ENCODE results near the gene GRIPAP1.
A peak's percentile ranks its signal among the peaks of the same experiment; 100 is the strongest.

The GRIPAP1 gene

DNA sequence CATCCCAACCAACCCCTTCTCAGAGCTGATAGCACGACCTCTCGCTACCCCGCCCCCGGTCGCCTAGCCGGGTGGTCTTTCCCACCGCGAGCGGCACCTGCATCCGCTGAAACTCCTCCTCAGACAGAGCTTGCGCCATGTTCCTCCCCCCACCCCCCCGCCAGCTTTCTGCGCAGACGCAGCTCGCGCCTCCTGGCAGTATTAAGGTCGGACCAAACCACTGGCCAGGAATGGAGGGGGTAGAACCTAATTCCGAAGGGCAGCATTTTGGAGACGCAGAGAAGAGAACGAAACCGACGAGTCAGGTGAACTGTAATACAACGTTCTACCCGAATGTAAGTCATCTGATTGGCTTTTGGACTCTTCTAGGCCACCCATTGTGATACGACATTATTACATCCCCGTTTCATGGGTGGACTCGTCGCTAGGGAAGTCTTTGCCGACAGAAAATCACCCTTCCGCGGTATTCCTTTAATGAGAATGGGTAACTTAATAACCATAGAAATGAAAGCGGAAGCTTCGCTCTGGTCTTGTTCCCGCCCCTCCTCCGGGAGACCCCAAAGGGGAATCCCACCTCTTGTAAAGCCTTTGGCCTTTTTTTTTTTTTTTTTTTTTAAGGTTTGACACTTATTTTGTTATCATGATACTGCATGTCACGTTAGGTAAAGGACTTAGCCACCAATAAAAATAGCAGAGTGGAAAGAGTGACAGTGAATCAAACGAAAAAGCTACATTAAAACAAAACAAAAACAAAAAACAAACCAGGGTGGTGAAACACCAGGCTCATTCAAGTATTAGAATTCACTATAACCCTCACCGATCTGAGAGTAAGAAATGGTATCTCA lies at the start of gene GRIPAP1:
Gene GRIPAP1, minus strand, starts transcription at position 174 of the 845 bp plus-strand sequence. Its CDS starts 35 bp downstream, at position 139.
- no peak for DNase-seq

- DNase-seq = no peak
Observed at GRCh38 chrX:49043987-49044281, 41.9 kb upstream of the GRIPAP1 start.

DNA sequence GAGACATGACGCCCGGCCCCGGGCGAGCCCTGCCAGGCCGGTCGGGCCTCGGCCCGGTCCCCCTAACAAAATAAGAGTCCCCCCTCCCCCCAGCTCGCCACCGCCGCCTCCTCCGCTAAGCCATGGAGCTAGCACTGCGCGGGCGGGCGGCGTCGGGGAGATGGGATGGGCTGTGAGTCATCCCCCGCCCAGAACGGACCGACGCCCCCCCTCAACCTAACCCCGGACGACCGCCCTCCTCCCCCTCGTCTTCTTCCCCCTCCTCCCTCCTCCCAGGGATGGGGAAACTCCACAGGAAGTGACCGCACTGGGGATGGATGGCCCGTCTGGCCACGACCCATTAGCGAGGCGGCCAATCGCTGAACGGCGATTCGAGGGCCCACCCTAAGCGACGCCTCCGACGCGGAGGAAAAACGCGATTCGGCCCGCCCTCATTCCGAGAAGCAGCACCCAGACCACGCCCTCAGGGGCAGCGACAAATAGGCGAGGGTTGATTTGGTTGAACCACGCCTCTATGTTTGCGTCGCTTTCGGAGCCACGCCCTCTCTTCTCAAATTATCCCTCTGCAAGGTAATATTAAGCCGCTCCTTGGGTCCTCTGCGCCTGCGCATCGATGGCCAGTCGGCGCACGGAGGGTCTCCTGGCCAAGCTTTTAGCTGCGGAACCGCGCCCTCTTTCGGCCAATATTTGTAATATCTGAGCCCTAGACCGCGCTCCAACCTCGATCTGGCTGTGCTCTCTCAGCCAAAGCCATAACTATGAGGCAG lies 41.3 kb upstream of the GRIPAP1 start, which contains the start of gene TFE3:
Gene TFE3, minus strand, starts transcription at position 138 of the 767 bp plus-strand sequence. Its CDS starts 131 bp downstream, at position 7.
- DNase-seq = peak; percentile 26

DNA sequence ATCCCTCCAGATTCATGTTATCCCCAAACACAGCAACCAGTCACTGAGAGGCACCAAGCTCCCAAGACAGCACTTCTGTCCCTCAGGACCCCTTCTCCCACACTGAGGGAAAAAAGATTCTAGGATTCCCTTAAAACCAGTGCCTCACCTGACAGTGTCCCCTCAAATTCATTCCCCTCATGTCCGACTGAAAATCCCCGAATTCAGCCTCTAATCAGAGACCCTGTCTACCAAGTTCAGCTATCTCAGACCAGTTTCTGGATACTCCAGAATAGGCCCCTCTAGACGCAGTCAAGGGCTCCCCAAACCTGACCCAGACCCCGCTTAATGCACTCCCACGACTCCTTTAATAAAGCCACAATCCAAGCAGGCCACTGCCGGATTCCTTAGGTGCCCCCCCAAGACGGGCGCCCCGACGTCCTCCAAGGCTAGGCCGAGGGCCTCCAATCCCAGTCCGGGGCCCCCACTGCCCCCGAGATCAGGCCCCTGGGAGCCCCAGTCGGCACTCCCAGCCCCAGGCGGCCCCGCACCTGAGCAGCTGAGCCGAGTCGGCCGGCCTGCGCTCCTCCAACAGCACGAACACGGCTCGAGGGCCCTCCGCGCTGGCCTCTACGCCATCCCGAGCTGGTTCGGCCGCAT lies 40.6 kb upstream of the GRIPAP1 start:
- no peak for DNase-seq

DNA sequence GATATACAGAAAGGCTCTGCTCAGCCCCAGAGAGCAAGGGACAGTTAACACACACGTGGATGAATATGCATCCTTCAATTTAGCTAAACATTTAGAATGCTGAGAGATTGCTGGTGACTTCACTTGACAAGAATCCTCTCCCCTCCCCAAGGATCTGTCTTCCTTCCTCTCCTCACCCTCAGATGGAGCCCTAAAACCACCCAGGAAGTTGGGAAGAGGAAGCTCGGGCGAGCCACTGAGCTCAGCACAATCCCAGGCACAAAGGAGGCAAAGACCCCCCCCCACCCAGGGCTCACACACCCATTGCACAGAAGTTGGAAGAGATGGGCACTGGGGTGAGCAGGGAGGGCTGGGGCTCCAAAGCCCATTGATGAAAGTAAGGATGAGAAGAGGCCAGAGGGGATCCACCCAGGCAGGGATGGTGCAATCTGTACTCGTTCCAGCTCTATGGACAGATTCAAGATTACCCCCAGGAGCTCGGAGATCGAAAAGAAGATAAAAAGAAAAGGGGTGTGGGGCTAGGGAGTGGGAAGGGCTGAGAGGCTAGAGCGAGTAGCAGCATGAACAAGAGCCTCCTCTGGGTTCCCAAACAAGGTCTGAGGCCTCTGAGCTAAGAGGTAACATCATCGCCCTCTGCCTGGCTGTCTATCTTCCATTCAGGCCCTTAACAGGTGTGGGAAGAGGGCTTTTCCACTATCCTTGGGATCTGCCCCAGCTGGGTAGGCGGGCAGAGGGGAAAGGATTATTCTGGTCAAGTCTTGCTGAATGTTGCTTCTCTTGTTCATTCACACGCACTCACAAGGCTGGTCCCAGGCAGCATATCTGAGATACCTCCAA lies 39.9 kb upstream of the GRIPAP1 start:
- no peak for DNase-seq

DNA sequence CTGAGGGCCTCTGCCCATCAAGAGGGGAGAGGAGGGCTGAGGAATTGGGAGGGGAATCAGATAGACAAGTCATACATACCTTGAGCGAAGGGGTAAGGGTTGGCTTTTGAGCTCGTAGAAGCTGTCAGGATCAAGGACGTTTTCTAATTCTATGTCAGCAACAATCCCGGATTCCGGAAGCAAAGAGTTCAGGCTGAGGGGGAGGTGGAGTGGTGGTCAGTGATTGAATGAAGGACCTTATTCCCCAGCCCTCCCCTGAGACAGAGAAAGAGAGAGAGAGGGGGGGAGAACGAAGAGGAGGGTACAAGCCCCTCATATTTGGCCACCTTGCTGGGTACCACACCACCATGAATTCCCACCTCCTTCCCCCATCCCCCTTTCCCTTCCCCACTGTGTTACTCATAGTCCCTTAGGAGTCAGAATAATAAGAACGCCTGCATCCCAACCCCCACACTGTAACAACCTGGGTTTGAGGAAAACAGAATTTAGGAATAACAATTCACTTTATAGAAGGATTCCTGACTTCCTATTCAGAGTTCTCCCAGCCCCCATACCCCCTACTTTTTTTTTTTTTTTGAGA lies 38.4 kb upstream of the GRIPAP1 start:
- no peak for DNase-seq

- DNase-seq = no peak
Observed at GRCh38 chrX:49039598-49040375, 37.7 kb upstream of the GRIPAP1 start.

- DNase-seq = no peak
Observed at GRCh38 chrX:49037883-49038475, 35.9 kb upstream of the GRIPAP1 start.

DNA sequence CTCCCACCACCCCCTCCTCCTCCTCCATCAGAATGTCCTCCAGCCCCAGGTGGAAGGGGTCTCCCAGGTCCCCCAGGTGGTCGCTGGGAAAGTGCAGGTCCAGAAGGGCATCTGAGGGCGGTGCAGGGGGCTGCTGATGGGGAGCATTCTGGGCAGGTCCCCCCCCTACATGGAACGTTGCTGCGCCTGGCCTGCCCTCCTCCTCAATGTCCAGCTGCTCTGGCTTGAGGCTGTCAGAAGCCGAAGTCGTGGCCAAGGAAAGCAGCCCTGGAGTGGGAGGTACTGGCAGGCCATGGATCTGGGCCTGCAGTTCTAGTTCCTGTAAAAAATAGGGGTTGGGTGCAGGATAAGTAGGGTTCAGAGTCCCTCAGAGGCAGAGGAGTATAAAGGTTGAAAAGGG lies 28.2 kb upstream of the GRIPAP1 start:
- DNase-seq = no peak

DNA sequence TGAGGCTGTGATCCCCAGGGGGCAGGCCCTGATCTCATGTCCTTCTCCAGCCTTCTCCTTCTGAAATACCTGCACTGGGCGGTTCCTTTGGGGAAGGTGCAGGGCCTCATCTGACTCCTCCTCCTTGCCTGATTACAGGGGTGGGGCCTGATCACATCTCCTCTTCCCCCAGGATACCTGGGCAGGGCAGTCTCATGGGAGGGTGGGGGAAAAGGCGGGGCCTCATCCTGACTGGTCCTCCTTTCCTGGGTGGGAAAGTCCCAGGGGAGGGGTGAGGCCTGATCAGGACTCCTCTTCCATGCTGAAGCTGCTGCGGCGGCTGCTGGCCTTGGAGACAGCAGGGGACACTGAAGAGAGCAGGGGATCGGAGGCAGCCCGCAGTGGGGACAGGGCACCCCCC lies 27.8 kb upstream of the GRIPAP1 start:
- DNase-seq = no peak

DNA sequence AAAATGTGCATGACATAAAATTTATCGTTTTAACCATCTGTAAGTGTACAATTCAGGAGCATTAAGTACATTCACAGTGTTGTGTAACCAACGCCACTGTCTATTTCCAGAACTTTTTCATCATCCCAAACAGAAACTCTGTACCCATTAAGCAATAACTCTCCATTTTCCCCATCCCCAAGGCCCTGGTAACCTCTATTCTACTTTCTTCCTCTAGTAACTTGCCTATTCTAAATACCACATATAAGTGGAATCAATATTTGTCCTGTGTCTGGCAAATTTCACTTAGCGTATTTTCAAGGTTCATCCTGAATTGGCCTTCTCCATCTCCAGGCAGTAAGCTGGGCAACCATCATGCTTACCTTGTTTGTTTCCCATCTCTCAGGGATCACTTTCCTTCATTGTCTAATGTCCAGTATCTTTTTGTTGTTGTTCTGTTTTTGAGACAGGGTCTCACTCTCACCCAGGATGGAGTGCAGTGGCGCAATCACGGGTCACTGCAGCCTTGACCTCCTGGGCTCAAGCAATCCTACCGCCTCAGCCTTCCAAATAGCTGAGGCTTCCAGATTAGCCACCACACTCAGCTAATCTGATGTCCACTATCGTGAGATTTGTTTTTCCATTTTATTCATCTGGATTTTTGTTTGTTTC lies 17.7 kb upstream of the GRIPAP1 start:
- no peak for DNase-seq

DNA sequence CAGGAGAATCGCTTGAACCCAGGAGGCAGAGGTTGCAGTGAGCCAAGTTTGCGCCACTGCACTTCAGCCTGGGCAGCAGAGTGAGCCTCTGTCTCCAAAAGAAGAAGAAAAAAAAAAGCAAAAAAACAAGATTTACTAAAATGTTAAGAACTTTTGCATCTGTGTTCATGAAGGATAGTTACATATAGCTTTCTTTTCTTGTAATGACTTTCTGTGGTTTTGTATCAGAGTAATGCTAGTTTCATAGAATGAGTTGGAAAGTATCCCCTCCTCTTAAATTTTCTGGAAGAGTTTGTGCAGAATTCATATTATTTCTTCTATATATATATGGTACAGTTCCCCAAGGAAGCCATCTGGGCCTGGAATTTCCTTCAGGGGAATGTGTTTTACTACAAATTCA lies 17.0 kb upstream of the GRIPAP1 start:
- no peak for DNase-seq

- DNase-seq = no peak
Observed at GRCh38 chrX:49003696-49004095, 1.6 kb upstream of the GRIPAP1 start.

- DNase-seq = no peak
Observed at GRCh38 chrX:49001521-49002090, 458 bp downstream of the GRIPAP1 start.

DNA sequence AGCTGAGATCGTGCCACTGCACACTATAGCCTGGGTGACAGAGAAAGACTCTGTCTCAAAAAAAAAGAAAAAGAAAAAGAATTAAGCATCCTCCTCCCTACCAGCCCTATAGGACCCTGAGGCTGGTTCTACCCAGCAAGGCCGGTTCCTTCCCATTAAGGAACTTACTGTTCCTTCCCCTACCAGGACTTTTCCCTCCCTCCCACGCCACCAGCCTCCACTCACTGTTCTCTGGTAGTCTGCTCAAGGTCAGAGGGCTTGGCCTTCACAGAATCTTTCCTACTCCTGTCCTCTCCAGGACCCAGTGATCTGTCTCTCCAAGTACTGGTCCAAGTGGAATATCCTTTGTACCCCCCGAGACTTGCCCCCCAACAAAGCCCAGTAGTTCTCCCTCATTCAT lies 1.4 kb downstream of the GRIPAP1 start:
- no peak for DNase-seq

GRCh38 chrX:48999030-48999429 lies 3.0 kb downstream of the GRIPAP1 start:
- DNase-seq = no peak

GRCh38 chrX:48998391-48998790 lies 3.7 kb downstream of the GRIPAP1 start:
- DNase-seq = no peak

- DNase-seq = no peak
Observed at GRCh38 chrX:48997865-48998264, 4.2 kb downstream of the GRIPAP1 start.

- DNase-seq = no peak
Observed at GRCh38 chrX:48997455-48997854, 4.6 kb downstream of the GRIPAP1 start.

GRCh38 chrX:48996969-48997368 lies 5.1 kb downstream of the GRIPAP1 start:
- DNase-seq = no peak

Data from cortex of kidney (tissue), 1 donor.